ENCODE results near the gene PLEKHA7. TPM values are rescaled to one million over a fixed set of nuclear protein-coding genes. Genes with fewer than 3 reads are reported as not detected.

The PLEKHA7 gene
- polyA plus RNA-seq, 3 donors, result 46.5 to 58.2 (median 51.1) TPM

- no peak for DNase-seq (ENCODE audit: extremely low read depth in 1 of 11, low read depth in 9 of 11, low spot score in 4 of 11)
Measured at GRCh38 chr11:16959602-16960001, 54.6 kb downstream of the PLEKHA7 start.

GRCh38 chr11:16958833-16959232, 55.4 kb downstream of the PLEKHA7 start:
- no peak for DNase-seq (ENCODE audit: extremely low read depth in 1 of 11, low read depth in 9 of 11, low spot score in 4 of 11)

- DNase-seq (ENCODE audit: extremely low read depth in 1 of 11, low read depth in 9 of 11, low spot score in 4 of 11), result no peak
Measured at GRCh38 chr11:16956538-16957153, 57.6 kb downstream of the PLEKHA7 start.

DNA sequence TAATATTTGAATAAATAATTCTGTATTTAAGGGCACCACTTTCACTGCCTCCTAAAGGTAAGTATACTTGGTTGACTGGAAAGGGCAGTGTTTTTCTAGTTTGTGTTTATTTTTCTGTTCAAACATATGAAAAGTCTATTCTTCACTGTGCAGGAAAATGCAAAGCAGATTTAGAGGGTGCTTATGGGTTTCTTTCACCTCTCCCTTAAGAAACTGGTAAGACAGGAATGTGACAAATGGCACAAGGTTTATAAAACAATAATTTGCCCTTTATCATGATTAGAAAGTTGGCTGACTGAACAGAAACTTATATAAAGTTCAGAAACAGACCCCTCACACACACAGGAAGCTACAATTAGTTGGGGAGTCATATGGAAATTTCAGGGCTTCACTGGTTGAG, 60.6 kb downstream of the PLEKHA7 start:
- DNase-seq (ENCODE audit: extremely low read depth in 1 of 11, low read depth in 9 of 11, low spot score in 4 of 11), result no peak

DNA sequence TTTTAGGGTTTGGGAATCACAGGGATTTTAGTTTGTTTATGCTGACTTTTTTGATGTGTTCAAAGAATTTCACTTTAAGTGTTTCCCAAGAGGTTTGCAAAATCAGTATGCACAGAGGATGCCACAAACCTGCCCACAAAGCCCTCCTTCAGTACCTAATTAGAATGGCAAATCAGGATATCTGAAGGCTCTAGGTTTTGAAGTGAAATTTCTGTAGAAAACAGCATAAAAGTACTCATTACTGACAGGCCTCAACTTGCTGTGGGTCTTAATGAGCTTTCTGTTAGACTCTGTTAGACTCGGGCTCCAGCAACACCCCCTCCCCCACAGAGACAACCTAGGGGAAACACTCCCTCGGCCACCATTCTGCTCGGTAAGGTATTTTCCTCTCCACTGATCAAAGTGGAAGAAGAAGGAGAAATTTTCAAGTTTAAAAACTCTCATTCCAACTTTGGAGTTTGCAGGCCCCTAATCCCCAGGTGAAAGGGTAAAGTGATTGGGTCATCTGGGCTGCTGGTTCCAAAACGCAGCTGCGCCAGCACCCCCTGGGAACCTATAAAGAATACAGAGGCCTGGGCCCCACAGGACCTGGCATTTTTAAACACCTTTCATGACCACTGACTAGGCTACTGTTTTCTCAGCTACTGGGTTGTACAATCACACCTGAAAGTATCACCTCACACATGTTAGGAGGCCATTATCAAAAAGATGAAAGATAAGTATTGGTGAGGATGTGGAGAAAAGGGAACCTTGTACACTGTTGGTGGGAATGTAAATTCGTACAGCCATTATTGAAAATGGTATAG, 67.5 kb downstream of the PLEKHA7 start:
- DNase-seq (ENCODE audit: extremely low read depth in 1 of 11, low read depth in 9 of 11, low spot score in 4 of 11), result peak in 6 of 11 donors; percentile 33 to 65 (median 50)

DNA sequence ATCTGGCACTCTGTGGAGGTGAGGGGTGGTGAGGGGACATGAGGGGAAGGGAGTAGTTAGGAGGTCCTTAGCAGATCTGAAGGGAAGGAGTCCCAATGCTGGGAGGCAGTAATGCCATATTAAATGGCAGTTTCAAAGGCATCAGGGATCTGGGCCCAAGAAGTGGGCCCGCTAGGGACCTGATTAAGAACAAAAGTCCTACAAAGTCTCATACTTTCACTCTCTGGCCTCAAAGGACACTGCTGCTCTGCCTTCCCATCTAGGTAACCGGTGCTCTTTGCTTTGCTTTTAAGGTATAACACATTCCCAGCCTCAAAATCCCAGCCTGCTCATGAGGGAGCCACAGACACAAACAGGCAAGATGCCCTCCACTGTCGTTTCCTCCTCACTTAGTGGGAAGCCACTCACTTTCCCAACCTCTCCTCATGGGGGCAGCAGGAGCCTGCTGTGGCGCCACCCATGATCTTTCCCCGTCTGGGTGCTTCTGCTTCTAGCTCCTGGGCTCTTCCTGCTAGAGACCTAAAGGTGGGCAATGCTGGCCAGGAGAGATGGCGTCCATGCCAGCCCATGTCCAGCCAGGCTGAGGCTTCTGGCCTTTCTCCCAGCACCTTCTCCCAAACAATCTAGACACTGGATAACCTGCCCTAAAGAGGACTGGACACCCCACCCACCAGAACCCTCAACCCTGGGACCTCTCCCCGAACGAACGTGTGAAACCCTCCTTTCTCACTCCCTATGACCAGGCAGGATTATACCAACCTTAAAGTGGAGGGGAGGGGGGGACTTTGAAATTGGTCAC, 68.3 kb downstream of the PLEKHA7 start:
- DNase-seq (ENCODE audit: extremely low read depth in 1 of 11, low read depth in 9 of 11, low spot score in 4 of 11), result peak in 4 of 11 donors; percentile 39 to 48 (median 42)

GRCh38 chr11:16942911-16943310, 71.3 kb downstream of the PLEKHA7 start:
- no peak for DNase-seq (ENCODE audit: extremely low read depth in 1 of 11, low read depth in 9 of 11, low spot score in 4 of 11)

DNA sequence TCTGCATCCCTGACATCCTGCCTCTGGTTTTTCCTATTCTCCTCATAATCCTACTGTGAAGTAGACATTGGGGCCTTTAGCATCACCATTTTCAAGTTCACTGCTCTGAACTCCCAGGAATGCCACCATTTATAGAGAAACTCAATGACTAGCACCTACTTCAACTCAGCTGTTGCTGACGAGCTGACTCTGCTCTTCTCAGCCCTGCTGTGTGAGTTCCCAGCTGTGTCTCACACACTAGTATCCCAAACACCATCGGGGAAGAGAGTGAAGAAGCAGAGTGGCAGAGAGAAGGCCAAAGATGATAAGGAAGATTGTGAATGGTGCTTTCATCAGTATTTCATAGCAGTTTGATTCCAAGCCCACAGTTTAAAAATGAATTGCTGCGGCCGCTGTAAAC, 71.9 kb downstream of the PLEKHA7 start:
- DNase-seq (ENCODE audit: extremely low read depth in 1 of 11, low read depth in 9 of 11, low spot score in 4 of 11), result no peak

DNA sequence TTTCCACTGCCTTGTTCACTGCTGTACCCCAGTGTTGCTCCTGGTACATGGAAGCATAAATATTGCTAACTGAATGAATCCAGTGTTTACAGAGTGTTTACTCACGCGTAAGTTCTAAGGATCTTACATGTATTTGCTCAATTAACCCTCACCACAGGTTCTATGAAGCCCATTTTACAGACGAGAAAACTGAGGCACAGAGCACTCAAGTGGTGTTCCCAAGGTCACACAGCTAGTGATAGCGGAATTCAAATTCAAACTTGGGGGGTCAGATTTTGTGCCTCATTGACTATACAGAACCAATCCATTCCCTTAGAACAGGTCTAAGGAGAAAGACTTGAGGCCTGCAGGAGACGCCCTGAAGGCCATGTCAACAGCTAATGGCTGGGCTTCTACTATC, 72.3 kb downstream of the PLEKHA7 start:
- no peak for DNase-seq (ENCODE audit: extremely low read depth in 1 of 11, low read depth in 9 of 11, low spot score in 4 of 11)

- no peak for DNase-seq (ENCODE audit: extremely low read depth in 1 of 11, low read depth in 9 of 11, low spot score in 4 of 11)
Measured at GRCh38 chr11:16938061-16938460, 76.2 kb downstream of the PLEKHA7 start.

DNA sequence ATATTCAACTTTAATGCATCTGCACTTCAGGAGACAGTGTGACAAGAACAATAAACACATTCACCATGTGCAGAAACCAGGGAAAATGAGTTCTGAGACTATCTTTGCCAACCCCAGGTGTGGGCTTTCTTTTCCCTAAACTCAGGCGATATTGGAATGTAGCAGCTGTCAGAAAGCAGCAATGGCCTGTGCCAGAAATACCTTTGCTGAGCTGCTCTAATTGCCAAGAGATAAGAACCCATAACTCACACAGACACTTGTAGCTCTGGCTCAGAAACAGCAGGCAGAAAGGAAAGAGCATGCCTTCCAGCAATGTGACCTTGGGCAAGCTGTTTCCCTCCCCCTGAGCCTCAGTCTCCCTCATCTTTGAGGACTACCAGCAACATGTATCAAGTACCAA, 77.6 kb downstream of the PLEKHA7 start:
- DNase-seq (ENCODE audit: extremely low read depth in 1 of 11, low read depth in 9 of 11, low spot score in 4 of 11), result no peak

DNA sequence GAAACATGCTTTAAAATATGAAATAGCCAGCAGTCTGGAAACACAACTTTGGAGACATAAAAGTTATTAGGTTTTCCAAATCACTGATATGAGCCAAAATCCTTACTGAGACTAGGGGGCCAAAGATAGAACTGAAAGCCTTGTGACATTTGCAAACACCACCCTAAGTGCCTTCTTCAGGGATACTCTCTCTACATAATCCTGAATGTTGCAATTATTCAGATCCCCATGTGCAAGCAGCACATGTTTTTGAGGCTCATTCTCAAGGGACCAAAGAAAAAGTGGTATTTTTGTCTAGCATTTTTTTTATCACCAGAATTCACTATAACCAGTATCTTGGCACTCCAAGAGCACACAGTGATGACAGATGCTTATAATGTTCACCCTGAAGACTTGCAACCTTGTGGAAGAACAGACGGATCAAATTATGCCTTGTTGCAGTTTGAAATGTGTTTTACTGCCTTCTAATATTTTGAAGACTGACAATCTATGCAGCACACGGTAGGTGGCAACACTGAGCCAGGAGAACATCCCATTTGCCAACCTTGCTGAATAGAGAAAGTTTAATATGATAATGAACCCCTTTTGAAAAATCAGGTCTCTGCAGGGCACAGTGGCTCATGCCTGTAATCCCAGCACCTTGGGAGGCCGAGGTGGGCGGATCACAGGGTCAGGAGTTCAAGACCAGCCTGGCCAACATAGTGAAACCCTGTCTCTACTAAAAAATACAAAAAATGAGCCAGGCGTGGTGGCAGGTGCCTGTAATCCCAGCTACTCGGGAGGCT, 78.5 kb downstream of the PLEKHA7 start:
- DNase-seq (ENCODE audit: extremely low read depth in 1 of 11, low read depth in 9 of 11, low spot score in 4 of 11), result no peak

GRCh38 chr11:16933756-16934603, 80.2 kb downstream of the PLEKHA7 start:
- DNase-seq (ENCODE audit: extremely low read depth in 1 of 11, low read depth in 9 of 11, low spot score in 4 of 11), result no peak

DNA sequence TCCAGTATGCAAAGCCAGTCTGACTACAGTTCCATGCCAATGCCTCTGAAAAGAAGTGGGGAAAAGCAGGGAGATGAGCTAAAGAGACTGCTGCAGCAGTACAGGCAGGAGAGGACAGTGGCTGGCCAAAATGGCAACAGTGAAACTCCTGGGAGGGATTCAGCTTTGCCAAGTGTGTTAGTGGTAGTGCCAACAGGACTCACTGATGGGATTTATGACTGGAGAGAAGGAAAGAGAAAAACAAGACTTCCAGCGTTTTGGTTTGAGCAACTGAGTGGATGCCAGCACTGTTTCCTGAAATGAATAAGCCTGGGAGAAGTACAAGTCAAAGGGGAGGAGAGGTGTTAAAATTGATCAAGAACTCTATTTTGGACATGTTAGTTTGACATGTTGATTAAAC, 80.9 kb downstream of the PLEKHA7 start:
- DNase-seq (ENCODE audit: extremely low read depth in 1 of 11, low read depth in 9 of 11, low spot score in 4 of 11), result no peak

- DNase-seq (ENCODE audit: extremely low read depth in 1 of 11, low read depth in 9 of 11, low spot score in 4 of 11), result no peak
Measured at GRCh38 chr11:16928044-16928443, 86.2 kb downstream of the PLEKHA7 start.

GRCh38 chr11:16926883-16927626, 87.2 kb downstream of the PLEKHA7 start:
- DNase-seq (ENCODE audit: extremely low read depth in 1 of 11, low read depth in 9 of 11, low spot score in 4 of 11), result no peak

GRCh38 chr11:16925561-16926065, 88.6 kb downstream of the PLEKHA7 start:
- peak in 7 of 11 donors; percentile 31 to 69 (median 49) for DNase-seq (ENCODE audit: extremely low read depth in 1 of 11, low read depth in 9 of 11, low spot score in 4 of 11)

Measured in renal cortex interstitium (tissue), 11 donors.